DND-41 (cell line): Measurements from ENCODE around the gene SCAF8.

Experiments
- ATAC-seq: fragments of 200-7000 bp; cut with Tn5 transposase; 3 replicates; pipeline ENCODE4 v1.9.1; 2021; ENCODE audit warnings: low read depth; ENCODE audit not compliant: insufficient read depth
- DNase-seq: peaks from one replicate; pipeline ENCODE4 v3.0.0-alpha.2; 2020
- H2AFZ ChIP-seq: 2 replicates; pipeline ENCODE4 v1.6.0; 2012; ENCODE audit warnings: low read depth, low read length
- H3K27ac ChIP-seq: 2 replicates; pipeline ENCODE4 v1.5.1; 2012; ENCODE audit warnings: low read length, inconsistent platforms
- H3K27me3 ChIP-seq: fragments of 200-600 bp; sonication (generic); 2 replicates; pipeline ENCODE4 v1.6.0; 2012; ENCODE audit warnings: low read length, mild to moderate bottlenecking, inconsistent platforms; ENCODE audit not compliant: insufficient read depth, poor library complexity
- H3K36me3 ChIP-seq: 2 replicates; pipeline ENCODE4 v1.5.1; 2012; ENCODE audit warnings: low read length, inconsistent platforms; ENCODE audit not compliant: insufficient read depth
- H3K4me1 ChIP-seq: 2 replicates; pipeline ENCODE4 v1.5.1; 2012; ENCODE audit warnings: mild to moderate bottlenecking, low read length; ENCODE audit not compliant: insufficient read depth
- H3K4me2 ChIP-seq: 2 replicates; pipeline ENCODE4 v1.6.0; 2012; ENCODE audit warnings: mild to moderate bottlenecking, moderate library complexity, low read length, inconsistent platforms; ENCODE audit not compliant: insufficient read depth
- H3K4me3 ChIP-seq, 2 experiments: fragments of 200-600 bp in 1 of 2; shearing (Covaris generic) in 1 of 2; 2 replicates each; pipeline ENCODE4 v1.5.1; 2012 to 2016; ENCODE audit warnings: inconsistent platforms in 2 of 2, low read length in 2 of 2, mild to moderate bottlenecking in 2 of 2, low read depth in 1 of 2, moderate library complexity in 1 of 2
- H3K79me2 ChIP-seq: 2 replicates; pipeline ENCODE4 v1.6.0; 2012; ENCODE audit warnings: low read length, inconsistent platforms; ENCODE audit not compliant: insufficient read depth
- H3K9ac ChIP-seq: 2 replicates; pipeline ENCODE4 v1.6.0; 2012; ENCODE audit warnings: low read depth, mild to moderate bottlenecking, inconsistent platforms, low read length, moderate library complexity
- H3K9me3 ChIP-seq: 2 replicates; pipeline ENCODE4 v1.5.1; 2012; ENCODE audit warnings: low read length, moderate library complexity, mild to moderate bottlenecking, inconsistent platforms; ENCODE audit not compliant: insufficient read depth, severe bottlenecking
- H4K20me1 ChIP-seq: 2 replicates; pipeline ENCODE4 v1.6.0; 2012; ENCODE audit warnings: low read length; ENCODE audit not compliant: insufficient read depth
- EZH2 ChIP-seq: IDR thresholded peaks from 3 replicates; pipeline ENCODE4 v1.6.1; 2012; ENCODE audit warnings: borderline replicate concordance, low read depth, mild to moderate bottlenecking, moderate library complexity, low read length, inconsistent platforms; ENCODE audit not compliant: severe bottlenecking
- TF ChIP-seq, protein P1 (sequence below): IDR thresholded peaks from 2 replicates; pipeline ENCODE4 v1.5.1; 2012; ENCODE audit warnings: borderline replicate concordance, low read length, moderate library complexity, mild to moderate bottlenecking; ENCODE audit not compliant: poor library complexity, severe bottlenecking; ENCODE audit errors: extremely low read depth

SCAF8 gene

DNA sequence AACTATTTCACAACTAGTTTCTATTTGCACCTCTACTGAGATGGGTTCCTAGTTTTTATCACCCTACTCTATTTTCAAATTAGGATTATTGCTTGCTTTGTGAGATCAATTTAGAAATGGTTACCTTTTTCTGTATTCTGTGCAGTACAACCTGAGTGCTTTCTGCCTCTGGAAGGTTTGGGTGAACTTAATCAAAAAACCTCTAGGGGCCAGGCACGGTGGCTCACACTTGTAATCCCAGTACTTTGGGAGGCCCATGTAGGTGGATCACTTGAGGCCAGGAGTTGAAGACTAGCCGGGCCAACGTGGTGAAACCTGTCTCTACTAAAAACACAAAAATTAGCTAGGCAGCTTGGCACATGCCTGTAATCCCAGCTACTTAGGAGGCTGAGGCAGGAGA lies 63.3 kb downstream of the SCAF8 start:
- DNase-seq, result no peak
- H3K9ac ChIP-seq, result no peak overlapping the region
- H3K4me1 ChIP-seq, result no peaks in the 10 kb centered on the region
- peaks cover 9% of the 10 kb centered on the region; the same call in 1 of the 2 replicates for H4K20me1 ChIP-seq
- H3K9me3 ChIP-seq, result no peaks in the 10 kb centered on the region
- peaks cover 55% of the 10 kb centered on the region for H3K79me2 ChIP-seq
- peaks cover 71% of the 10 kb centered on the region for H3K36me3 ChIP-seq
- H3K4me3 ChIP-seq, result no peak overlapping the region
- no peak for ATAC-seq
- no peak overlapping the region for H3K4me2 ChIP-seq
- H3K27me3 ChIP-seq, result no peaks in the 10 kb centered on the region
- H2AFZ ChIP-seq, result no peak overlapping the region
- TF ChIP-seq EZH2, result no peak
- TF ChIP-seq, protein P1, sequence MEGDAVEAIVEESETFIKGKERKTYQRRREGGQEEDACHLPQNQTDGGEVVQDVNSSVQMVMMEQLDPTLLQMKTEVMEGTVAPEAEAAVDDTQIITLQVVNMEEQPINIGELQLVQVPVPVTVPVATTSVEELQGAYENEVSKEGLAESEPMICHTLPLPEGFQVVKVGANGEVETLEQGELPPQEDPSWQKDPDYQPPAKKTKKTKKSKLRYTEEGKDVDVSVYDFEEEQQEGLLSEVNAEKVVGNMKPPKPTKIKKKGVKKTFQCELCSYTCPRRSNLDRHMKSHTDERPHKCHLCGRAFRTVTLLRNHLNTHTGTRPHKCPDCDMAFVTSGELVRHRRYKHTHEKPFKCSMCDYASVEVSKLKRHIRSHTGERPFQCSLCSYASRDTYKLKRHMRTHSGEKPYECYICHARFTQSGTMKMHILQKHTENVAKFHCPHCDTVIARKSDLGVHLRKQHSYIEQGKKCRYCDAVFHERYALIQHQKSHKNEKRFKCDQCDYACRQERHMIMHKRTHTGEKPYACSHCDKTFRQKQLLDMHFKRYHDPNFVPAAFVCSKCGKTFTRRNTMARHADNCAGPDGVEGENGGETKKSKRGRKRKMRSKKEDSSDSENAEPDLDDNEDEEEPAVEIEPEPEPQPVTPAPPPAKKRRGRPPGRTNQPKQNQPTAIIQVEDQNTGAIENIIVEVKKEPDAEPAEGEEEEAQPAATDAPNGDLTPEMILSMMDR, result no peak
- no peak overlapping the region for H3K27ac ChIP-seq

GRCh38 chr6:154797857-154798256 lies 64.6 kb downstream of the SCAF8 start:
- Histone ChIP-seq H3K9me3 (no peaks in the 10 kb centered on the region), H3K9ac (no peak overlapping the region), H3K36me3 (peaks cover 74% of the 10 kb centered on the region), H3K27me3 (no peaks in the 10 kb centered on the region), H3K4me2 (no peak overlapping the region), H2AFZ (no peak overlapping the region), H3K4me1 (no peaks in the 10 kb centered on the region), H3K27ac (no peak overlapping the region), H3K4me3 (no peak overlapping the region), H3K79me2 (peaks cover 45% of the 10 kb centered on the region), H4K20me1 (peaks cover 9% of the 10 kb centered on the region; the same call in 1 of the 2 replicates)
- no peak for ATAC-seq
- DNase-seq, result no peak
- TF ChIP-seq EZH2, result no peak
- TF ChIP-seq, protein P1, result no peak

DNA sequence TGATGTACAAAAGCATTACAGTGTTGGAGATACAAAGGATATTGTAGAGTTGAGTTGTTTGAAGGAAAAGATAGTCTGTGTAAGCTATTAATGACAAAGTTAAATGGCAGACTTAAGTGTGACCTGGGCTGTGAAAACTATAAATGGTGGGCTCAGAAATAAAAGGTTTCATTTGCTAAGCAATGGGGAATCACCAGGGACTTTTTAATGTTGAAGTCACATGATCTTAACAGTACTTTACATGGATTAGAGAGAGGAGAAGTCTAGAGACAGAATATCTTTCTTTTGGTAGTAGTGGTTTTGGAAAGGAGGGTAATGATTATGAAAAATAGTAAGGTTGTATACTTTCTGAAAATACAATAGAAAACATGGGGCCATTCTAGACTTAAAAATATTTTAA lies 67.1 kb downstream of the SCAF8 start:
- TF ChIP-seq, protein P1, result no peak
- no peak for TF ChIP-seq EZH2
- Histone ChIP-seq H3K4me3 (no peak overlapping the region), H3K4me1 (no peaks in the 10 kb centered on the region), H4K20me1 (peaks cover 8% of the 10 kb centered on the region; the same call in 1 of the 2 replicates), H3K9ac (no peak overlapping the region), H3K4me2 (no peak overlapping the region), H3K79me2 (peaks cover 30% of the 10 kb centered on the region), H2AFZ (no peak overlapping the region), H3K36me3 (peaks cover 76% of the 10 kb centered on the region), H3K9me3 (no peaks in the 10 kb centered on the region), H3K27me3 (no peaks in the 10 kb centered on the region), H3K27ac (no peak overlapping the region)
- ATAC-seq (no peak), DNase-seq (no peak)

DNA sequence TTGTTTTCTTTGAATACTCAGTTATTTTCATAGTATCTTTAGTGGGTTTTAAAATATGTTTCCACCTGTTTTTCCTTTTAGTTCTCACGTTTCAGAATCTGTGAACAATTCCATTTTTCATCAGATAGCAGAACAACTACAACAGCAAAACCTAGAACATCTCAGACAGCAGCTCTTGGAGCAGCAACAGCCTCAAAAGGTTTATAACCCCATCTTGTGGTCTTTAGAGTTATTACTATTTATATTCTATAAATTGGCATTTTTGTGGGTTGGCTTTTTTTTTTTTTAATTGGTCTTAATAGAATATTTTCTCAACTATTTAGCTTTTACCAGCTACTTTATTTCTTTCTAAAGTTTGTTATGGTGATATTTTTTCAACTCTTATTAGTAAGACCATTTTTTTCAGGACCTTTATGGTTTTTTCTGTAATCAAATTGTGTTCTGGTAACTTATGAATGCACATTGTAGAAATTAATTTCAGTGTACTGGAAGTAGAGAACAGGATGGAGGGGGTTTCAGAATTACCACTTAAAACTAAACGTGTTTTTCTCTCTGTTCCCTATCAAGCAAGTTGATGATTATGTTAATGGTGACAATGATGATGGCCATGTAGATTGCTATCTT lies 72.2 kb downstream of the SCAF8 start:
- Histone ChIP-seq H3K9me3 (no peaks in the 10 kb centered on the region), H3K4me3 (no peak overlapping the region), H3K4me2 (no peak overlapping the region), H4K20me1 (peaks cover 3% of the 10 kb centered on the region; the same call in 1 of the 2 replicates), H3K4me1 (no peaks in the 10 kb centered on the region), H3K36me3 (peaks cover 87% of the 10 kb centered on the region), H3K27ac (no peak overlapping the region), H2AFZ (no peak overlapping the region), H3K9ac (no peak overlapping the region), H3K79me2 (peaks cover 9% of the 10 kb centered on the region; the same call in 1 of the 2 replicates), H3K27me3 (no peaks in the 10 kb centered on the region)
- TF ChIP-seq EZH2, result no peak
- TF ChIP-seq, protein P1, result peak; percentile 42
- ATAC-seq (peak; percentile 57; the same call in 1 of the 3 replicates), DNase-seq (no peak)
